ENCODE results near the gene DNM3. TPM values are rescaled to one million over a fixed set of nuclear protein-coding genes. Genes with fewer than 3 reads are reported as not detected.

Gene DNM3
- total and polyA plus RNA-seq, 9 of the 15 experiments (the other 6 are each of a cell fraction or from before 2014, with no cell fraction given) = 0.08 to 0.36 (median 0.22) TPM; not detected in 1

- TF ChIP-seq KDM1A (IDR thresholded peaks at IDR 0.05) (peak; percentile 90 to 94), NFYB (IDR thresholded peaks at IDR 0.05; ENCODE audit: extremely low read depth, insufficient read length) (no peak), DACH1 (IDR thresholded peaks at IDR 0.05; ENCODE audit: partially characterized antibody) (peak; percentile 8), JUN (IDR thresholded peaks at IDR 0.05; ENCODE audit: borderline replicate concordance, low read depth, low read length) (peak; percentile 51; the same call in 1 of the 2 replicates), JUN (CRISPR knock-in tag; IDR thresholded peaks at IDR 0.05; ENCODE audit: borderline replicate concordance) (no peak), ATF3 (IDR thresholded peaks at IDR 0.05) (peak; percentile 55; the same call in 1 of the 2 replicates), ATF3 (CRISPR knock-in tag; conservative IDR thresholded peaks at IDR 0.05) (no peak), CBFB (CRISPR knock-in tag; IDR thresholded peaks at IDR 0.05) (no peak), EP400 (IDR thresholded peaks at IDR 0.05) (peak; percentile 31; the same call in 1 of the 2 replicates), NEUROD1 (IDR thresholded peaks at IDR 0.05; ENCODE audit: borderline replicate concordance, low read depth, low read length, partially characterized antibody) (peak; percentile 53), E2F5 (CRISPR knock-in tag; IDR thresholded peaks at IDR 0.05) (no peak), BCL6 (CRISPR knock-in tag; IDR thresholded peaks at IDR 0.05) (no peak), U2AF2 (optimal IDR thresholded peaks at IDR 0.05; ENCODE audit: low read depth, low read length) (no peak), TRIM24 (IDR thresholded peaks at IDR 0.05) (peak; percentile 63 to 86; a peak in 2 of 4 replicates), HDAC1 (IDR thresholded peaks at IDR 0.05) (peak; percentile 6 to 73; a peak in 2 of 4 replicates), NFIX (CRISPR knock-in tag; IDR thresholded peaks at IDR 0.05; ENCODE audit: low read depth) (no peak), ZNF584 (CRISPR knock-in tag; IDR thresholded peaks at IDR 0.05; ENCODE audit: low read depth) (peak; percentile 76; the same call in 1 of the 2 replicates), XRCC4 (IDR thresholded peaks at IDR 0.05; ENCODE audit: extremely low read depth, insufficient read depth, insufficient read length) (no peak), MYNN (IDR thresholded peaks at IDR 0.05) (0 out of 2 replicates have a peak, but pooled peaks have one; percentile 31), MYNN (CRISPR knock-in tag; IDR thresholded peaks at IDR 0.05) (no peak)
- TF ChIP-seq, protein P1, sequence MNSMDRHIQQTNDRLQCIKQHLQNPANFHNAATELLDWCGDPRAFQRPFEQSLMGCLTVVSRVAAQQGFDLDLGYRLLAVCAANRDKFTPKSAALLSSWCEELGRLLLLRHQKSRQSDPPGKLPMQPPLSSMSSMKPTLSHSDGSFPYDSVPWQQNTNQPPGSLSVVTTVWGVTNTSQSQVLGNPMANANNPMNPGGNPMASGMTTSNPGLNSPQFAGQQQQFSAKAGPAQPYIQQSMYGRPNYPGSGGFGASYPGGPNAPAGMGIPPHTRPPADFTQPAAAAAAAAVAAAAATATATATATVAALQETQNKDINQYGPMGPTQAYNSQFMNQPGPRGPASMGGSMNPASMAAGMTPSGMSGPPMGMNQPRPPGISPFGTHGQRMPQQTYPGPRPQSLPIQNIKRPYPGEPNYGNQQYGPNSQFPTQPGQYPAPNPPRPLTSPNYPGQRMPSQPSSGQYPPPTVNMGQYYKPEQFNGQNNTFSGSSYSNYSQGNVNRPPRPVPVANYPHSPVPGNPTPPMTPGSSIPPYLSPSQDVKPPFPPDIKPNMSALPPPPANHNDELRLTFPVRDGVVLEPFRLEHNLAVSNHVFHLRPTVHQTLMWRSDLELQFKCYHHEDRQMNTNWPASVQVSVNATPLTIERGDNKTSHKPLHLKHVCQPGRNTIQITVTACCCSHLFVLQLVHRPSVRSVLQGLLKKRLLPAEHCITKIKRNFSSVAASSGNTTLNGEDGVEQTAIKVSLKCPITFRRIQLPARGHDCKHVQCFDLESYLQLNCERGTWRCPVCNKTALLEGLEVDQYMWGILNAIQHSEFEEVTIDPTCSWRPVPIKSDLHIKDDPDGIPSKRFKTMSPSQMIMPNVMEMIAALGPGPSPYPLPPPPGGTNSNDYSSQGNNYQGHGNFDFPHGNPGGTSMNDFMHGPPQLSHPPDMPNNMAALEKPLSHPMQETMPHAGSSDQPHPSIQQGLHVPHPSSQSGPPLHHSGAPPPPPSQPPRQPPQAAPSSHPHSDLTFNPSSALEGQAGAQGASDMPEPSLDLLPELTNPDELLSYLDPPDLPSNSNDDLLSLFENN (IDR thresholded peaks at IDR 0.05; ENCODE audit: low read depth in 2 of 2, low read length in 2 of 2) = peak in 1 of 2 experiments; percentile 27; a peak in 1 of 4 replicates
- TF ChIP-seq, protein P2, sequence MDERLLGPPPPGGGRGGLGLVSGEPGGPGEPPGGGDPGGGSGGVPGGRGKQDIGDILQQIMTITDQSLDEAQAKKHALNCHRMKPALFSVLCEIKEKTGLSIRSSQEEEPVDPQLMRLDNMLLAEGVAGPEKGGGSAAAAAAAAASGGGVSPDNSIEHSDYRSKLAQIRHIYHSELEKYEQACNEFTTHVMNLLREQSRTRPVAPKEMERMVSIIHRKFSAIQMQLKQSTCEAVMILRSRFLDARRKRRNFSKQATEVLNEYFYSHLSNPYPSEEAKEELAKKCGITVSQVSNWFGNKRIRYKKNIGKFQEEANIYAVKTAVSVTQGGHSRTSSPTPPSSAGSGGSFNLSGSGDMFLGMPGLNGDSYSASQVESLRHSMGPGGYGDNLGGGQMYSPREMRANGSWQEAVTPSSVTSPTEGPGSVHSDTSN (CRISPR knock-in tag; IDR thresholded peaks at IDR 0.05; ENCODE audit: low read depth) = peak; percentile 52
- TF ChIP-seq, protein P2 (tag; conservative IDR thresholded peaks at IDR 0.05; ENCODE audit: low read depth) = peak; percentile 78
Measured at GRCh38 chr1:172442404-172442803, 601.1 kb downstream of the DNM3 start (continued).
